Measurements from ENCODE around the gene FANCB.

DNA sequence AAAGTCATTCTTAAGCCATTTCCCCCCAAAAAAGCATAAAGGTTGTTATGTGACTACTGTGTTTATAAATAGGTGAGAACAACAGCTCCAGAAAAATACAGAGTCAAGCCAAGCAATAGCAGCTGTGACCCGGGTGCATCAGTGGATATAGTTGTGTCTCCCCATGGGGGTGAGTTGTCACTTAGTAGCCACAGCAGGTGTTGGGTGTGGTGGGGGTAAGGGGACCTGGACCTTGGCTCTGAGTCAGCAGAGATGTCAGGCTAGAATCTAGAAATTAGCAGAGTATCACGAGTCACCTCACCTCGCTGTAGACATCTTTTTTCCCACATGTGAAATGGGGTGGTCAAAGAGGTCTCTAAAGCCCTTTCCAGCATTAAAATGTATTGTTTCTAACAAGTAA is 42.7 kb upstream of the FANCB start:
- TF ChIP-seq, protein P1, sequence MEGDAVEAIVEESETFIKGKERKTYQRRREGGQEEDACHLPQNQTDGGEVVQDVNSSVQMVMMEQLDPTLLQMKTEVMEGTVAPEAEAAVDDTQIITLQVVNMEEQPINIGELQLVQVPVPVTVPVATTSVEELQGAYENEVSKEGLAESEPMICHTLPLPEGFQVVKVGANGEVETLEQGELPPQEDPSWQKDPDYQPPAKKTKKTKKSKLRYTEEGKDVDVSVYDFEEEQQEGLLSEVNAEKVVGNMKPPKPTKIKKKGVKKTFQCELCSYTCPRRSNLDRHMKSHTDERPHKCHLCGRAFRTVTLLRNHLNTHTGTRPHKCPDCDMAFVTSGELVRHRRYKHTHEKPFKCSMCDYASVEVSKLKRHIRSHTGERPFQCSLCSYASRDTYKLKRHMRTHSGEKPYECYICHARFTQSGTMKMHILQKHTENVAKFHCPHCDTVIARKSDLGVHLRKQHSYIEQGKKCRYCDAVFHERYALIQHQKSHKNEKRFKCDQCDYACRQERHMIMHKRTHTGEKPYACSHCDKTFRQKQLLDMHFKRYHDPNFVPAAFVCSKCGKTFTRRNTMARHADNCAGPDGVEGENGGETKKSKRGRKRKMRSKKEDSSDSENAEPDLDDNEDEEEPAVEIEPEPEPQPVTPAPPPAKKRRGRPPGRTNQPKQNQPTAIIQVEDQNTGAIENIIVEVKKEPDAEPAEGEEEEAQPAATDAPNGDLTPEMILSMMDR (IDR thresholded peaks at IDR 0.05): no peak
- TF ChIP-seq POLR2A (IDR thresholded peaks at IDR 0.05): no peak

Measured in lower leg skin (tissue), 3 donors.